Measurements from ENCODE around the gene HELZ.
"Not testable (repeated sequence)": the region's sequence is repeated elsewhere in the genome, so short reads cannot be mapped to it uniquely, and the experiment has no call there.

Gene HELZ

GRCh38 chr17:67272312-67273047 lies 27.5 kb upstream of the HELZ start:
- ChIA-PET CTCF (interaction anchor here (1.2 to 6.3 kb wide), 7 partner anchors 10 to 290 kb away, joined by 3 to 23 read pairs (median 4); no protein-coding TSS in a partner anchor), POLR2A (no interaction called here)
- TF ChIP-seq, protein P1, sequence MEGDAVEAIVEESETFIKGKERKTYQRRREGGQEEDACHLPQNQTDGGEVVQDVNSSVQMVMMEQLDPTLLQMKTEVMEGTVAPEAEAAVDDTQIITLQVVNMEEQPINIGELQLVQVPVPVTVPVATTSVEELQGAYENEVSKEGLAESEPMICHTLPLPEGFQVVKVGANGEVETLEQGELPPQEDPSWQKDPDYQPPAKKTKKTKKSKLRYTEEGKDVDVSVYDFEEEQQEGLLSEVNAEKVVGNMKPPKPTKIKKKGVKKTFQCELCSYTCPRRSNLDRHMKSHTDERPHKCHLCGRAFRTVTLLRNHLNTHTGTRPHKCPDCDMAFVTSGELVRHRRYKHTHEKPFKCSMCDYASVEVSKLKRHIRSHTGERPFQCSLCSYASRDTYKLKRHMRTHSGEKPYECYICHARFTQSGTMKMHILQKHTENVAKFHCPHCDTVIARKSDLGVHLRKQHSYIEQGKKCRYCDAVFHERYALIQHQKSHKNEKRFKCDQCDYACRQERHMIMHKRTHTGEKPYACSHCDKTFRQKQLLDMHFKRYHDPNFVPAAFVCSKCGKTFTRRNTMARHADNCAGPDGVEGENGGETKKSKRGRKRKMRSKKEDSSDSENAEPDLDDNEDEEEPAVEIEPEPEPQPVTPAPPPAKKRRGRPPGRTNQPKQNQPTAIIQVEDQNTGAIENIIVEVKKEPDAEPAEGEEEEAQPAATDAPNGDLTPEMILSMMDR (IDR thresholded peaks at IDR 0.05; ENCODE audit: insufficient read depth, low read length, missing control alignments): peak; percentile 25
- DNase-seq (ENCODE audit: low read depth, low spot score): no peak
- H3K4me3 ChIP-seq (ENCODE audit: low read depth, low read length): no peak overlapping the region

GRCh38 chr17:67271187-67271586 lies 26.2 kb upstream of the HELZ start:
- POLR2A ChIA-PET; H3K4me3 ChIP-seq (ENCODE audit: low read depth, low read length); DNase-seq (ENCODE audit: low read depth, low spot score): not testable (repeated sequence)
- CTCF ChIA-PET: interaction anchor here (6.3 kb wide), 1 partner anchor 22 kb away, joined by 23 read pairs; no protein-coding TSS in a partner anchor

- TF ChIP-seq, protein P1 (IDR thresholded peaks at IDR 0.05; ENCODE audit: insufficient read depth, low read length, missing control alignments): no peak
- ChIA-PET POLR2A (no interaction called here), CTCF (interaction anchor here (6.3 kb wide), 1 partner anchor 22 kb away, joined by 23 read pairs; no protein-coding TSS in a partner anchor)
- H3K4me3 ChIP-seq (ENCODE audit: low read depth, low read length): no peak overlapping the region
- no peak for DNase-seq (ENCODE audit: low read depth, low spot score)
These were observed 25.4 kb upstream of the HELZ start for GRCh38 chr17:67270416-67270815.

DNA sequence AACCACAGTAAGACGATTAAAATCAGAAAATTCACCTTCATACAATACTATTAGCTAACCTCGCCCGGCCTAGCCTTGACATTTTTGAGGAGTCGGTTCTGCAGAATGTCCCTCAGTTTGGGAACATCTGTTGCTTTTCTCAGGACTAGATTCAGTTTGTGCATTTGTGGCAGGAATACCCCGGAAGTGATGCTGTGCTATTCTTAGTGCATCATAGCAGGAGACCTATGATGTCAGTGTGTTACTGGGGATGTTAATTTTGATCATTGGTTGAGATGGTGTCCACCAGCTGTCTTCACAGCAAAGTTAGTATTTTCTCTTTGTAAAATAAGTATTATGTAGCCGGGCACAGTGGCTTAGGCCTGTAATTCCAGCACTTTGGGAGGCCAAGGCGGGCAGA lies 21.5 kb upstream of the HELZ start:
- no peak for DNase-seq (ENCODE audit: low read depth, low spot score)
- ChIA-PET POLR2A (no interaction called here), CTCF (interaction anchor here (1.5 kb wide), 1 partner anchor 27 kb away, joined by 3 read pairs; no protein-coding TSS in a partner anchor)
- TF ChIP-seq, protein P1 (IDR thresholded peaks at IDR 0.05; ENCODE audit: insufficient read depth, low read length, missing control alignments): no peak
- H3K4me3 ChIP-seq (ENCODE audit: low read depth, low read length): no peak overlapping the region

DNA sequence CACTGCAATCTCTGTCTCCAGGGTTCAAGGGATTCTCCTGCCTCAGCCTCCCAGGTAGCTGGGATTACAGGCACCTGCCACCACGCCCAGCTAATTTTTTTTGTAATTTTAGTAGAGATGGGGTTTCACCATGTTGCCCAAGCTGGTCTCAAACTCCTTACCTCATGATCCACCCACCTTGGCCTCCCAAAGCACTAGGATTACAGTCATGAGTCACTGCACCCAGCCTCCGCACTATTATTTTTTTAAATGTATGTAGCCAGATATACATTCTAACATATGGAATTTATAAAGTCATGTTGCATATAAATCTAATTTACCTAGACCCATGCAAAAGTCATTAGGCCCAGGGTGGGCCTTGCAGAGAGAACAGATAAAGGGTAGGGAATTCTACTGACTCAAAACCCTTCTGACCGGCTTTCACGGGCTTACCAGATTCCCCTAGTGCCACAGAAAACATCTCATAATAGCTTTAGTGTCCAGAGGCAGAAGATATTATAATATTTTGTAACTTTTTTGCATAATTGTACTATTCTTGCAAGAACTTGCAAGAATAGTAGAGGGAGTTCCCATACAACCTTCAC lies 20.5 kb upstream of the HELZ start:
- ChIA-PET CTCF (interaction anchor here (0.7 to 1.5 kb wide), 2 partner anchors 28 to 397 kb away, joined by 3 read pairs; no protein-coding TSS in a partner anchor), POLR2A (no interaction called here)
- no peak for DNase-seq (ENCODE audit: low read depth, low spot score)
- TF ChIP-seq, protein P1 (IDR thresholded peaks at IDR 0.05; ENCODE audit: insufficient read depth, low read length, missing control alignments): no peak
- no peak overlapping the region for H3K4me3 ChIP-seq (ENCODE audit: low read depth, low read length)

GRCh38 chr17:67262435-67263117 lies 17.6 kb upstream of the HELZ start:
- no peak for DNase-seq (ENCODE audit: low read depth, low spot score)
- TF ChIP-seq, protein P1 (IDR thresholded peaks at IDR 0.05; ENCODE audit: insufficient read depth, low read length, missing control alignments): no peak
- H3K4me3 ChIP-seq (ENCODE audit: low read depth, low read length): no peak overlapping the region
- ChIA-PET CTCF (no interaction called here), POLR2A (no interaction called here)
